Suprapubic skin (tissue), 4 donors: Measurements from ENCODE around the gene DGLUCY. TPM values are rescaled to one million over a fixed set of nuclear protein-coding genes. Genes with fewer than 3 reads are reported as not detected.

ENCODE experiments used
- DNase-seq, 2 donors: peaks; one replicate each; pipeline ENCODE4 v3.0.0-alpha.2; 2019; ENCODE audit warnings: low spot score in 2 of 2
- H3K27ac ChIP-seq: fragments of 200-600 bp; sonication (generic); one replicate; pipeline ENCODE4 v1.5.1; 2019
- H3K27me3 ChIP-seq: fragments of 200-600 bp; sonication (generic); one replicate; pipeline ENCODE4 v1.5.1; 2019
- H3K36me3 ChIP-seq: fragments of 200-600 bp; sonication (generic); one replicate; pipeline ENCODE4 v1.5.1; 2019
- H3K4me1 ChIP-seq: fragments of 200-600 bp; sonication (generic); one replicate; pipeline ENCODE4 v1.5.1; 2019
- H3K4me3 ChIP-seq: fragments of 200-600 bp; sonication (generic); one replicate; pipeline ENCODE4 v1.5.1; 2019; ENCODE audit warnings: mild to moderate bottlenecking
- H3K9me3 ChIP-seq: fragments of 200-600 bp; sonication (generic); one replicate; pipeline ENCODE4 v1.5.1; 2019
- CTCF ChIP-seq, 2 donors: fragments of 200-600 bp in 1 of 2; fragments of 450-650 bp in 1 of 2; sonication (generic) in 1 of 2; IDR thresholded peaks; one replicate each; pipeline ENCODE4 v1.5.1; 2016 to 2019; ENCODE audit warnings: antibody characterized with exemption in 2 of 2, mild to moderate bottlenecking in 1 of 2, moderate library complexity in 1 of 2
- EP300 ChIP-seq: sonication (generic); formaldehyde crosslinking; IDR thresholded peaks from one replicate; pipeline ENCODE4 v1.6.1; 2017; ENCODE audit warnings: antibody characterized with exemption
- POLR2A ChIP-seq, 2 donors: fragments of 450-650 bp; IDR thresholded peaks; one replicate each; pipeline ENCODE4 v1.6.1; 2017; ENCODE audit warnings: antibody characterized with exemption in 2 of 2, mild to moderate bottlenecking in 2 of 2, moderate library complexity in 2 of 2
- POLR2AphosphoS5 ChIP-seq, 3 donors: sonication (generic); formaldehyde crosslinking; IDR thresholded peaks; one replicate each; pipeline ENCODE4 v1.6.1; 2017; ENCODE audit warnings: antibody characterized with exemption in 3 of 3
- WGBS: methylation state at CpG from one replicate; pipeline ENCODE4 v1.1.5; 2018; 5-methylcytosine and 5-hydroxymethylcytosine counted together
- total RNA-seq, 4 donors: library from RNA; depleted of rRNA; stranded (reverse); fragments of >200 nt; gene quantifications; one replicate each; pipeline ENCODE4 v1.1.0, GENCODE V29; 2016

The DGLUCY gene
- total RNA-seq, 4 donors from 2014 or later = 54.0 to 94.9 (median 69.3) TPM

- WGBS = 93% methylated on average over 4 of the region's 4 CpGs
- no peak for DNase-seq
- Histone ChIP-seq H3K27ac (no peak overlapping the region), H3K36me3 (peaks cover 78% of the 10 kb centered on the region), H3K4me1 (no peaks in the 10 kb centered on the region), H3K4me3 (no peak overlapping the region), H3K27me3 (no peaks in the 10 kb centered on the region), H3K9me3 (no peaks in the 10 kb centered on the region)
- TF ChIP-seq EP300 (no peak), POLR2A (IDR thresholded peaks at IDR 0.05) (no peak), CTCF (IDR thresholded peaks at IDR 0.05) (no peak)
Measured at GRCh38 chr14:91186515-91187066, 72.7 kb downstream of the DGLUCY start.

- H3K27ac ChIP-seq = no peak overlapping the region
- H3K9me3 ChIP-seq = no peaks in the 10 kb centered on the region
- peaks cover 81% of the 10 kb centered on the region for H3K36me3 ChIP-seq
- 96% methylated on average over 11 of the region's 13 CpGs for WGBS
- TF ChIP-seq EP300 = no peak
- no peak for TF ChIP-seq POLR2A (IDR thresholded peaks at IDR 0.05)
- no peak for TF ChIP-seq CTCF (IDR thresholded peaks at IDR 0.05)
- no peak for TF ChIP-seq POLR2AphosphoS5 (IDR thresholded peaks at IDR 0.05)
- no peaks in the 10 kb centered on the region for H3K4me1 ChIP-seq
- no peak overlapping the region for H3K4me3 ChIP-seq
- no peaks in the 10 kb centered on the region for H3K27me3 ChIP-seq
- DNase-seq = no peak
Measured at GRCh38 chr14:91187271-91187670, 73.4 kb downstream of the DGLUCY start.

GRCh38 chr14:91190853-91191252 lies 77.0 kb downstream of the DGLUCY start:
- Histone ChIP-seq H3K9me3 (no peaks in the 10 kb centered on the region), H3K4me3 (no peak overlapping the region), H3K27ac (no peak overlapping the region), H3K4me1 (no peaks in the 10 kb centered on the region), H3K36me3 (peaks cover 67% of the 10 kb centered on the region), H3K27me3 (no peaks in the 10 kb centered on the region)
- TF ChIP-seq EP300 (no peak), POLR2A (IDR thresholded peaks at IDR 0.05) (no peak), POLR2AphosphoS5 (IDR thresholded peaks at IDR 0.05) (no peak), CTCF (IDR thresholded peaks at IDR 0.05) (no peak)
- WGBS = 92% methylated on average over 9 of the region's 9 CpGs
- no peak for DNase-seq

GRCh38 chr14:91193069-91193468 lies 79.2 kb downstream of the DGLUCY start:
- peaks cover 69% of the 10 kb centered on the region for H3K36me3 ChIP-seq
- TF ChIP-seq POLR2AphosphoS5 (IDR thresholded peaks at IDR 0.05) (no peak), EP300 (no peak), CTCF (IDR thresholded peaks at IDR 0.05) (no peak), POLR2A (IDR thresholded peaks at IDR 0.05) (no peak)
- DNase-seq = no peak
- H3K4me1 ChIP-seq = no peaks in the 10 kb centered on the region
- WGBS = 84% methylated on average over 12 of the region's 12 CpGs
- H3K9me3 ChIP-seq = no peaks in the 10 kb centered on the region
- H3K4me3 ChIP-seq = no peak overlapping the region
- no peak overlapping the region for H3K27ac ChIP-seq
- no peaks in the 10 kb centered on the region for H3K27me3 ChIP-seq

GRCh38 chr14:91195881-91196280 lies 82.0 kb downstream of the DGLUCY start:
- TF ChIP-seq POLR2A (IDR thresholded peaks at IDR 0.05) = no peak
- no peak for TF ChIP-seq EP300
- no peak for TF ChIP-seq CTCF (IDR thresholded peaks at IDR 0.05)
- no peak for TF ChIP-seq POLR2AphosphoS5 (IDR thresholded peaks at IDR 0.05)
- Histone ChIP-seq H3K27ac (no peak overlapping the region), H3K9me3 (no peaks in the 10 kb centered on the region), H3K27me3 (no peaks in the 10 kb centered on the region), H3K4me1 (no peaks in the 10 kb centered on the region), H3K4me3 (no peak overlapping the region), H3K36me3 (peaks cover 72% of the 10 kb centered on the region)
- no peak for DNase-seq
- 94% methylated on average over 10 of the region's 10 CpGs for WGBS
